Measurements from ENCODE around the gene GNA14. TPM values are rescaled to one million over a fixed set of nuclear protein-coding genes. Genes with fewer than 3 reads are reported as not detected.
"Not testable (repeated sequence)": the region's sequence is repeated elsewhere in the genome, so short reads cannot be mapped to it uniquely, and the experiment has no call there.

The GNA14 gene
- total RNA-seq, 4 donors from 2014 or later, result 0.20 to 0.56 (median 0.22) TPM; not detected in 1

GRCh38 chr9:77420641-77421040, 227.5 kb downstream of the GNA14 start:
- no peak for ATAC-seq
- Histone ChIP-seq H3K9me3 (no peaks in the 10 kb centered on the region), H3K4me3 (no peak overlapping the region), H3K36me3 (peaks cover 0 to 3% of the 10 kb centered on the region in 2 donors), H3K27me3 (no peaks in the 10 kb centered on the region), H3K4me1 (no peaks in the 10 kb centered on the region), H3K27ac (no peak overlapping the region)
- DNase-seq, result no peak
- TF ChIP-seq POLR2A (IDR thresholded peaks at IDR 0.05), result no peak
- TF ChIP-seq CTCF (IDR thresholded peaks at IDR 0.05 in 4 of 5, conservative IDR thresholded peaks at IDR 0.05 in 1 of 5), result no peak
- intact Hi-C loops (cut with DNase I; ENCODE audit: low total_unique reads) (no loop called here), in situ Hi-C loops (cut with MboI; ENCODE audit: low sequenced_read_pairs in 4 of 4) (no loop called here)

- H3K27me3 ChIP-seq, result no peaks in the 10 kb centered on the region
- no peak for DNase-seq
- no peak for ATAC-seq
- in situ Hi-C loops (cut with MboI; ENCODE audit: low sequenced_read_pairs in 4 of 4), result no loop called here
- TF ChIP-seq CTCF (IDR thresholded peaks at IDR 0.05 in 4 of 5, conservative IDR thresholded peaks at IDR 0.05 in 1 of 5), result no peak
- TF ChIP-seq POLR2A (IDR thresholded peaks at IDR 0.05), result no peak
- H3K27ac ChIP-seq, result no peak overlapping the region
- no peaks in the 10 kb centered on the region for H3K9me3 ChIP-seq
- intact Hi-C loops (cut with DNase I; ENCODE audit: low total_unique reads), result no loop called here
- H3K4me3 ChIP-seq, result no peak overlapping the region
- H3K4me1 ChIP-seq, result no peaks in the 10 kb centered on the region
- H3K36me3 ChIP-seq, result peaks cover 0 to 7% of the 10 kb centered on the region in 2 donors
Observed at GRCh38 chr9:77418226-77418625, 229.9 kb downstream of the GNA14 start.

GRCh38 chr9:77417566-77417965, 230.6 kb downstream of the GNA14 start:
- ATAC-seq, result peak; percentile 30 to 45
- DNase-seq, result no peak
- intact Hi-C loops (cut with DNase I; ENCODE audit: low total_unique reads), result no loop called here
- in situ Hi-C loops (cut with MboI; ENCODE audit: low sequenced_read_pairs in 4 of 4), result no loop called here
- Histone ChIP-seq H3K4me1 (no peaks in the 10 kb centered on the region), H3K36me3 (peaks cover 0 to 7% of the 10 kb centered on the region in 2 donors), H3K9me3 (no peaks in the 10 kb centered on the region), H3K4me3 (no peak overlapping the region), H3K27ac (no peak overlapping the region), H3K27me3 (no peaks in the 10 kb centered on the region)
- TF ChIP-seq POLR2A (IDR thresholded peaks at IDR 0.05), result no peak
- TF ChIP-seq CTCF (IDR thresholded peaks at IDR 0.05 in 4 of 5, conservative IDR thresholded peaks at IDR 0.05 in 1 of 5), result no peak

GRCh38 chr9:77408521-77408920, 239.6 kb downstream of the GNA14 start:
- DNase-seq; H3K4me3 ChIP-seq; in situ Hi-C loops (cut with MboI; ENCODE audit: low sequenced_read_pairs in 4 of 4); H3K4me1 ChIP-seq; H3K9me3 ChIP-seq; ATAC-seq; H3K27ac ChIP-seq; H3K27me3 ChIP-seq; intact Hi-C loops (cut with DNase I; ENCODE audit: low total_unique reads): not testable (repeated sequence)
- peaks cover 0 to 47% of the 10 kb centered on the region in 2 donors for H3K36me3 ChIP-seq

GRCh38 chr9:77403239-77403638, 244.9 kb downstream of the GNA14 start:
- in situ Hi-C loops (cut with MboI; ENCODE audit: low sequenced_read_pairs in 4 of 4), result no loop called here
- Histone ChIP-seq H3K36me3 (peaks cover 0 to 45% of the 10 kb centered on the region in 2 donors), H3K4me1 (no peaks in the 10 kb centered on the region)

More at GRCh38 chr9:77403239-77403638, 244.9 kb downstream of the GNA14 start:
- TF ChIP-seq POLR2A (IDR thresholded peaks at IDR 0.05) (no peak), CTCF (IDR thresholded peaks at IDR 0.05 in 4 of 5, conservative IDR thresholded peaks at IDR 0.05 in 1 of 5) (no peak)
- DNase-seq, result no peak
- no peak for ATAC-seq
- Histone ChIP-seq H3K9me3 (no peaks in the 10 kb centered on the region), H3K27ac (no peak overlapping the region), H3K4me3 (no peak overlapping the region), H3K27me3 (no peaks in the 10 kb centered on the region)
- intact Hi-C loops (cut with DNase I; ENCODE audit: low total_unique reads), result no loop called here
